K562 treated with DMSO at 1 percent for 48 hours (cell line): ENCODE measurements around the gene FAM111A. TPM values are rescaled to one million over a fixed set of nuclear protein-coding genes. Genes with fewer than 3 reads are reported as not detected.

Source experiments
- total RNA-seq: library from RNA; unstranded; fragments of 300-600 nt; gene quantifications from 2 replicates; pipeline ENCODE4 v1.2.3, GENCODE V29; 2022; ENCODE audit warnings: low replicate concordance; ENCODE audit errors: extremely low read depth

The FAM111A gene, protein sequence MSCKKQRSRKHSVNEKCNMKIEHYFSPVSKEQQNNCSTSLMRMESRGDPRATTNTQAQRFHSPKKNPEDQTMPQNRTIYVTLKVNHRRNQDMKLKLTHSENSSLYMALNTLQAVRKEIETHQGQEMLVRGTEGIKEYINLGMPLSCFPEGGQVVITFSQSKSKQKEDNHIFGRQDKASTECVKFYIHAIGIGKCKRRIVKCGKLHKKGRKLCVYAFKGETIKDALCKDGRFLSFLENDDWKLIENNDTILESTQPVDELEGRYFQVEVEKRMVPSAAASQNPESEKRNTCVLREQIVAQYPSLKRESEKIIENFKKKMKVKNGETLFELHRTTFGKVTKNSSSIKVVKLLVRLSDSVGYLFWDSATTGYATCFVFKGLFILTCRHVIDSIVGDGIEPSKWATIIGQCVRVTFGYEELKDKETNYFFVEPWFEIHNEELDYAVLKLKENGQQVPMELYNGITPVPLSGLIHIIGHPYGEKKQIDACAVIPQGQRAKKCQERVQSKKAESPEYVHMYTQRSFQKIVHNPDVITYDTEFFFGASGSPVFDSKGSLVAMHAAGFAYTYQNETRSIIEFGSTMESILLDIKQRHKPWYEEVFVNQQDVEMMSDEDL
- not detected in 2 replicates for total RNA-seq

DNA sequence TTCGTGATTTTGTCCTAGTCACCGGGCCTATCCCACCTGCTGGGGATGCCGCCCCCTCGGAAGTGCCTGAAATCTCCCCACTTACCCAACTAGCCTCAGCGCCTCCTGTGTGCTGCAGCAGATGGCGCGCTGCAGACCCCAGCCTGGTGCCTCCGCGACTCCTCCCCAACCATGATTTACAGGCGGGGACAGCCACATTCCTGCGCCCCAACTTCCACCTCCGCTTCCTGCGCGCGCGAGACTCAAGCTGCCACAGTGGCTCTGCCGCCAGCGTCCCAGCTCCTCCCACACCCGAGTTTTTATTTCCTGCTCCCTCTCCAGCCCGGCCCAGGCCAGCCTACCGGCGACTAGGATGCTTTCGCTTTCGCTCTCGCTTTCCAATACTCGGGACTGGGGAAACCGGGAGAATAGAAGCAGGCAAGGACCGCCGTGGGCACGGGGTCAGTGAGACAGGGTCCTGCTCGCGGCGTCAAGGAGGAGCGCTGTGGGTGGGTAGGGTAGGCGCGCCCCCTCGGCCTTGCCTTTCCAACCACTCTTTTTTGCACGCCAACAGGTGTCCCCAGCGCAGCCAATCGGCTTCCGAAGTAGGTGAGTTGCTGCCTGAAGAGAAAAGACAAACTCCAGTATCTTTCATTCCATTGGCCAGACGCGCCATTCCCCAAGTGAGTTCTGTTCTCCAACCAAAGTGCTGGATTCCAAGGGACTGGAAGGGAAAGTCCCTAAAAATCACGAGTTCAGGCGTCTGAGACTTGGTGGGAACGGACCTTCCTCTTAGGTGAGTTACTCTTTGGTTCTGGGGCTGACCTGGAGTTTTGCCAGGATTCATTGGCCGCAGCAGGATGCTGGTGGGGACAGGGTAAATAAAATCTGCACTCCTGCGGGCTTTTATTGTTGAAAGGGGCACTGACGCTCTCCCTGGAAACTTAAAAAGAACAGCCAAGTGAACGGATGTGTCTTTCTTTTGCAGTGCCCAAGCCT, at the start of gene FAM111A:
Gene FAM111A, plus strand, starts transcription at position 327 of the 978 bp plus-strand sequence. CDS start 6,017 bp downstream, outside the sequence.

DNA sequence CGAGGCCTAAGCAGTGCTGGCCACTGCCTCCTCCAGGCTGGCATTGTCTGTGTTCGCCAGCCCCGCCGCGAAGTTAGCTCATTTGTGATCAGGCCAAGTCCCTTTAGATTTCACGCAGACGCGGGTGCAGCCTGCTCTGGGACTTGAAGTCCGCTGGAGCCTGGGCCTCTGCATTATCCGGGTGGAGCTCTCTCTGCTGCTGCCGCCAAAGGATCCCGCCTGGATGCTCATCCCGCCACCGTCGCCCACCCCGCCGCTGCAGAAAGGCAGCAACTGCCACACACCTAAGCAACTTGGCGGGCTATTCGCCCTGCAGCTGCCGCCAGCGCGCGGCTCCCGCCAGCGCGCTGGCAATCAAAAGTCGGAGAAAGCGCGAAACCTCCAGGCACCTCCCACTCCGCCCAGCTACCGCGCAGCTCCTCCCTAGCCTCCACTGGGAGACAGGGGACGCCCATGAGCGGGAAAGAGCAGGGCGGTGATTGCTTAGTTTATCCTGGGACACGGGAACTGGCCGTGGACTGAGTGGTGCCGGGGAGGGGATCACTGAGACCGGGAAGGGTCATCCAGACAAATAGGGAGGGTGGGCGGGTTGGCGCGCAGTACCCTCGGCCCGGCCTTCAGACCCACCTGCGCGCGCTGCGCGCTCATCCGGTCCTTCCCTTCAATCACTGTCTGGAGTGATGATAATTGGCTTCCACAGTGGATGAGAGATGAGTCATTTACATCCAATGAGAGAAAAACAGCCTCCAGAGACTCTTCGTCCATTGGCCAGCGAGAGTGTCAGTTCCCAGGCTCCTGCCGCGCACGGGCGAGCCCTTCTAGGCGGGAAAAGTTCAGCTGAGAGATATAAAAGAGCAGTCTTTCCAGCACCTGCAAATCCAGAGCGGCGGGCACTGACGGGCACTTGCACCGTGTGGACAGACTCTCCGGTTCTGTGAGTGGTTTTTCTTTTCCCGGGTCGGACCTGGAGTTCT, 36.0 kb upstream of the FAM111A start, which contains the start of gene FAM111B:
Gene FAM111B, plus strand, starts transcription at position 875 of the 974 bp plus-strand sequence. CDS start 2,389 bp downstream, outside the sequence.

DNA sequence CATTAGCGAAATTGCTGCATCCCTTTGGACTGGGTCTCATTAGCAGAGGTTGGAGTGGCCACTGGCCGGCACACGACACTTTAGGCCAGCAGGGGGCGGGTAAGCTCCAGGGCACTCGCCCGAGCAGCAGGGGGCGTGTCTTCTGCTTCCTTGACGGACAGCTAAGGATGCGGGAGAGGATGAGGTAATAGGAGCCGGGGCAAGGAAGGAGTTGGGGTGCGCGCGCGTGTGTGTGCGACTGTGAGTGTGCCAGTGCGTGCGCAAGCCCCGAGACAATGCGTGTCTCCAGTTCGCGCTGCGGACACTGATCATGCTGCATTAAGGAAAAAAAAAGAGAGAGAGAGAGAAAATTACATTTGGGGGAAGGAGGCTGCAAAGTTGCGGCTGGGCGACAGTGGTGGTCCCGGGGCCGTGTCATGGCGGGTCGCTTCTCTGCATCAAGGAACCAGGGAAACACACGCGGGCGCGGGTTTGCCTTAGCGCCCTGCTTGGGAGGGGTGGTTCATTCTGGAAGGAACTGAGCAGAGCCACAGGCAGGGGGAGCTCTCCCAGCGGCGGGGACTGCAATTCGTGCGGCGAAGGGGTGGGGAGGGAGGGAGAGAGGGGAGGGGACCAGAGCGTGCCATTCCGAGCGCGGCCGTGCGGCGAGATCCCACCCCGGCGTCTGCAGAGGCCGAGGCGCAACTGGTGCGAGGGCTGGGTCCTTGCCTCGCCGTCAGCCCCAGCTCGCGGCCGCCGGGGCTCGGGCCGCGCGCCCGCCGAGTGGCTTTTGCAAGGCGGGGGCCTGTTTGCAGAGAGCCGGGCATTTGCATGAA, 29.1 kb downstream of the FAM111A start, which contains the start of gene DTX4:
Gene DTX4, plus strand, starts transcription at position 625 of the 815 bp plus-strand sequence. CDS start 464 bp downstream, outside the sequence.

Other genes starting within 250 kb of the FAM111A start
- gene GLYATL1, start 203.4 kb upstream of the FAM111A start, total RNA-seq, result not detected in 2 replicates
- gene GLYATL1B, start 56.5 kb upstream of the FAM111A start, total RNA-seq, result not detected in 2 replicates
- not detected in 2 replicates for gene FAM111B, start 35.6 kb upstream of the FAM111A start, total RNA-seq
- not detected in 2 replicates for gene DTX4, start 29.3 kb downstream of the FAM111A start, total RNA-seq
- gene MPEG1, start 70.1 kb downstream of the FAM111A start, total RNA-seq, result not detected in 2 replicates
- not detected in 2 replicates for gene OR5AN1, start 216.0 kb downstream of the FAM111A start, total RNA-seq